ENCODE results near the gene TMIE.

DNA sequence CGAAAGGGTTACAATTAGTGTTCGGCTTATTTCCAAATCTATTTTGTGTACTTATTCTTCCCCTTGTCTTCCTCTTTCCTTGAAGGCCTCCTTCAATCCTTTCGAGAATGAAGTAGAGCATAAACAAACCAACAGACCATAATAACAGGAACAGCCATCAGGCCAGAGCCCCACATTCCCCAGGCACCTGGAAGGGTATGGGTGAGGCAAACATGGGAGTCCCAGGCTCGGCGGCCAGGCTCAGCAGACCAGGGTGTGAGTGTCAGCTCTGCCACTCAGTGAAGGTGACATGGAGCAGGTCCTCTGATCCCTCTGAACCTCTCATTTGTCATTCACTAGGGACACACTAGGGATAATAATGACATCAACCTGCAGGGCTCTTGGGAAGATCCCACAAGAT, 21.5 kb upstream of the TMIE start:
- TF ChIP-seq CTCF (IDR thresholded peaks at IDR 0.05; ENCODE audit: low read depth, low read length, poor library complexity, severe bottlenecking) (no peak), EZH2phosphoT487 (IDR thresholded peaks at IDR 0.05; ENCODE audit: borderline replicate concordance, low read length) (no peak)
